Measurements from ENCODE around the gene RFTN1. TPM values are rescaled to one million over a fixed set of nuclear protein-coding genes. Genes with fewer than 3 reads are reported as not detected.

The RFTN1 gene
- total and polyA plus RNA-seq, 9 of the 15 experiments (the other 6 are each of a cell fraction or from before 2014, with no cell fraction given): 0.08 to 0.51 (median 0.11) TPM; not detected in 6

DNA sequence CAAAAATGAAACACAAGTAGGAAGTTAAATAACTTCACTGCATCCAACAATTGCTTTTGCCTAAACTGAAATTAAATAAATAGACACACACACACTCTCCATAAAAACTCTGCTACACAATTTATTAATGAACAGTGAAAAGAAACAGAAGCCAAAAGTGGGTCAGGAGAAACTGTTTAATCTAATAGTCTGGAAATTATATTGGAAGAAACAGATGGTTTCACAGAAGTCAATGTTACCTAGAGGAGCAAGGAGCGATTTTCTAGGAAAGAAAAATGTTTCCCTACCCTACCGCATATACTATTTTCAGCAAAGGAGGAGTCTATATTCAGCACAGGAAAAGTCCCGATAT, 32.0 kb downstream of the RFTN1 start:
- Histone ChIP-seq H3K9me1 (ENCODE audit: control insufficient read depth, insufficient read depth, low read length) (no peaks in the 10 kb centered on the region), H3K4me3 (no peak overlapping the region), H4K20me1 (replicated peaks; ENCODE audit: control insufficient read depth, insufficient read depth, low read length) (no peaks in the 10 kb centered on the region), H3K4me2 (ENCODE audit: insufficient read depth, low read length) (no peak overlapping the region), H3K4me1 (replicated peaks in 1 of 2; ENCODE audit: control insufficient read depth in 2 of 2, insufficient read depth in 2 of 2, low read length in 2 of 2) (no peaks in the 10 kb centered on the region), H2AFZ (ENCODE audit: low read depth, low read length) (no peak overlapping the region), H3K36me3 (ENCODE audit: control insufficient read depth, insufficient read depth, low read length) (no peaks in the 10 kb centered on the region), H3K79me2 (ENCODE audit: control insufficient read depth, insufficient read depth, low read length) (no peaks in the 10 kb centered on the region), H3K27ac (ENCODE audit: extremely low read depth, low read depth, low read length) (no peak overlapping the region), H3K9me3 (replicated peaks; ENCODE audit: control insufficient read depth, insufficient read depth, low read depth, low read length) (no peaks in the 10 kb centered on the region), H3K27me3 (ENCODE audit: control insufficient read depth in 2 of 2, insufficient read depth in 2 of 2, low read length in 2 of 2) (peaks cover 6 to 18% of the 10 kb centered on the region in 2 experiments; a peak in 4 of 5 replicates), H3K9ac (ENCODE audit: insufficient read depth in 1 of 2, low read depth in 2 of 2, low read length in 2 of 2) (no peak overlapping the region)
- BruUV-seq (replicated peaks): no TSS peak
- ATAC-seq (no peak), FAIRE-seq (no peak), DNase-seq (ENCODE audit: extremely low read depth in 1 of 4, low spot score in 3 of 4) (no peak)
- ChIA-PET POLR2A (interaction anchor here (0.6 to 2.5 kb wide), 3 partner anchors 8 to 34 kb away, joined by 3 to 7 read pairs (median 6); no protein-coding TSS in a partner anchor), CTCF (ENCODE audit: low intra/inter-chr PET ratio) (no interaction called here)
- TF ChIP-seq, protein P1, sequence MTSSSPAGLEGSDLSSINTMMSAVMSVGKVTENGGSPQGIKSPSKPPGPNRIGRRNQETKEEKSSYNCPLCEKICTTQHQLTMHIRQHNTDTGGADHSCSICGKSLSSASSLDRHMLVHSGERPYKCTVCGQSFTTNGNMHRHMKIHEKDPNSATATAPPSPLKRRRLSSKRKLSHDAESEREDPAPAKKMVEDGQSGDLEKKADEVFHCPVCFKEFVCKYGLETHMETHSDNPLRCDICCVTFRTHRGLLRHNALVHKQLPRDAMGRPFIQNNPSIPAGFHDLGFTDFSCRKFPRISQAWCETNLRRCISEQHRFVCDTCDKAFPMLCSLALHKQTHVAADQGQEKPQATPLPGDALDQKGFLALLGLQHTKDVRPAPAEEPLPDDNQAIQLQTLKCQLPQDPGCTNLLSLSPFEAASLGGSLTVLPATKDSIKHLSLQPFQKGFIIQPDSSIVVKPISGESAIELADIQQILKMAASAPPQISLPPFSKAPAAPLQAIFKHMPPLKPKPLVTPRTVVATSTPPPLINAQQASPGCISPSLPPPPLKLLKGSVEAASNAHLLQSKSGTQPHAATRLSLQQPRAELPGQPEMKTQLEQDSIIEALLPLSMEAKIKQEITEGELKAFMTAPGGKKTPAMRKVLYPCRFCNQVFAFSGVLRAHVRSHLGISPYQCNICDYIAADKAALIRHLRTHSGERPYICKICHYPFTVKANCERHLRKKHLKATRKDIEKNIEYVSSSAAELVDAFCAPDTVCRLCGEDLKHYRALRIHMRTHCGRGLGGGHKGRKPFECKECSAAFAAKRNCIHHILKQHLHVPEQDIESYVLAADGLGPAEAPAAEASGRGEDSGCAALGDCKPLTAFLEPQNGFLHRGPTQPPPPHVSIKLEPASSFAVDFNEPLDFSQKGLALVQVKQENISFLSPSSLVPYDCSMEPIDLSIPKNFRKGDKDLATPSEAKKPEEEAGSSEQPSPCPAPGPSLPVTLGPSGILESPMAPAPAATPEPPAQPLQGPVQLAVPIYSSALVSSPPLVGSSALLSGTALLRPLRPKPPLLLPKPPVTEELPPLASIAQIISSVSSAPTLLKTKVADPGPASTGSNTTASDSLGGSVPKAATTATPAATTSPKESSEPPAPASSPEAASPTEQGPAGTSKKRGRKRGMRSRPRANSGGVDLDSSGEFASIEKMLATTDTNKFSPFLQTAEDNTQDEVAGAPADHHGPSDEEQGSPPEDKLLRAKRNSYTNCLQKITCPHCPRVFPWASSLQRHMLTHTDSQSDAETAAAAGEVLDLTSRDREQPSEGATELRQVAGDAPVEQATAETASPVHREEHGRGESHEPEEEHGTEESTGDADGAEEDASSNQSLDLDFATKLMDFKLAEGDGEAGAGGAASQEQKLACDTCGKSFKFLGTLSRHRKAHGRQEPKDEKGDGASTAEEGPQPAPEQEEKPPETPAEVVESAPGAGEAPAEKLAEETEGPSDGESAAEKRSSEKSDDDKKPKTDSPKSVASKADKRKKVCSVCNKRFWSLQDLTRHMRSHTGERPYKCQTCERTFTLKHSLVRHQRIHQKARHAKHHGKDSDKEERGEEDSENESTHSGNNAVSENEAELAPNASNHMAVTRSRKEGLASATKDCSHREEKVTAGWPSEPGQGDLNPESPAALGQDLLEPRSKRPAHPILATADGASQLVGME (CRISPR knock-in tag; IDR thresholded peaks at IDR 0.05): no peak
- TF ChIP-seq RFX5 (IDR thresholded peaks at IDR 0.05; ENCODE audit: low read depth, low read length): no peak
- no peak for TF ChIP-seq KLF6 (CRISPR knock-in tag; IDR thresholded peaks at IDR 0.05; ENCODE audit: borderline replicate concordance)
- TF ChIP-seq ZNF717 (CRISPR knock-in tag; IDR thresholded peaks at IDR 0.05): no peak
- no peak for TF ChIP-seq PHF21A (IDR thresholded peaks at IDR 0.05; ENCODE audit: borderline replicate concordance, low read depth)
- TF ChIP-seq, protein P2, sequence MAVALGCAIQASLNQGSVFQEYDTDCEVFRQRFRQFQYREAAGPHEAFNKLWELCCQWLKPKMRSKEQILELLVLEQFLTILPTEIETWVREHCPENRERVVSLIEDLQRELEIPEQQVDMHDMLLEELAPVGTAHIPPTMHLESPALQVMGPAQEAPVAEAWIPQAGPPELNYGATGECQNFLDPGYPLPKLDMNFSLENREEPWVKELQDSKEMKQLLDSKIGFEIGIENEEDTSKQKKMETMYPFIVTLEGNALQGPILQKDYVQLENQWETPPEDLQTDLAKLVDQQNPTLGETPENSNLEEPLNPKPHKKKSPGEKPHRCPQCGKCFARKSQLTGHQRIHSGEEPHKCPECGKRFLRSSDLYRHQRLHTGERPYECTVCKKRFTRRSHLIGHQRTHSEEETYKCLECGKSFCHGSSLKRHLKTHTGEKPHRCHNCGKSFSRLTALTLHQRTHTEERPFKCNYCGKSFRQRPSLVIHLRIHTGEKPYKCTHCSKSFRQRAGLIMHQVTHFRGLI (CRISPR knock-in tag; IDR thresholded peaks at IDR 0.05): no peak
- no peak for TF ChIP-seq TEAD2 (tag; IDR thresholded peaks at IDR 0.05)
- TF ChIP-seq RBM22 (IDR thresholded peaks at IDR 0.05; ENCODE audit: low read depth, low read length, poor library complexity, severe bottlenecking): no peak
- no peak for TF ChIP-seq ZNF134 (CRISPR knock-in tag; conservative IDR thresholded peaks at IDR 0.05)
- no peak for TF ChIP-seq ZNF184 (CRISPR knock-in tag; IDR thresholded peaks at IDR 0.05)
- no peak for TF ChIP-seq NFIC (IDR thresholded peaks at IDR 0.05)
- no peak for TF ChIP-seq HMG20B (CRISPR knock-in tag; IDR thresholded peaks at IDR 0.05)
- no peak for TF ChIP-seq ZNF354B (CRISPR knock-in tag; IDR thresholded peaks at IDR 0.05)
- intact Hi-C loops (cut with micrococcal nuclease): no loop called here
- in situ Hi-C loops (cut with MboI): no loop called here
- 0% methylated on average over 3 of the region's 3 CpGs for WGBS (ENCODE audit: insufficient coverage, low coverage, missing lambda C conversion rate)
